Epithelial cell of prostate (primary cell): ENCODE results near the gene CFAP119.

ENCODE experiments used
- DNase-seq: peaks from one replicate; pipeline ENCODE4 v3.0.0-alpha.2; 2011; ENCODE audit warnings: low read depth, low spot score
- H3K27ac ChIP-seq: fragments of 450-650 bp; 2 replicates; pipeline ENCODE4 v1.5.1; 2017; ENCODE audit warnings: mild to moderate bottlenecking

Gene CFAP119

DNA sequence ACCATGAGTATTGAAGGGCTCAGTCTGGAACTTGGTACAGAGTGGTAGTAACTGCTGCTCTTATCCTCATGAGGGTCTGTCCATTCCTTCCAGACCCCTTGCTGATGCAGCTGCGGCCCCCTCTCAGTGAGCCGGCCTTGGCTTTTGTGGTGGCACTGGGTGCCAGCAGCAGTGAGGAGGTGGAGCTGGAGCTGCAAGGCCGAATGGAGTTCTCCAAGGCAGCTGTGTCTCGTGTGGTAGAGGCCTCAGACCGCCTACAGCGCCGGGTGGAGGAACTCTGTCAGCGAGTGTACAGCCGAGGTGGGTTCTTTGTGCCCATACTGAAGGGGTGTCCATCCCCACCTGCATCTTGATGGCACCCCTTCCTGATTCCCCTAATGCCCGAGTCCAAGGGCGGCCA is 2.2 kb upstream of the CFAP119 start:
- no peak for DNase-seq
- H3K27ac ChIP-seq: no peak overlapping the region

DNA sequence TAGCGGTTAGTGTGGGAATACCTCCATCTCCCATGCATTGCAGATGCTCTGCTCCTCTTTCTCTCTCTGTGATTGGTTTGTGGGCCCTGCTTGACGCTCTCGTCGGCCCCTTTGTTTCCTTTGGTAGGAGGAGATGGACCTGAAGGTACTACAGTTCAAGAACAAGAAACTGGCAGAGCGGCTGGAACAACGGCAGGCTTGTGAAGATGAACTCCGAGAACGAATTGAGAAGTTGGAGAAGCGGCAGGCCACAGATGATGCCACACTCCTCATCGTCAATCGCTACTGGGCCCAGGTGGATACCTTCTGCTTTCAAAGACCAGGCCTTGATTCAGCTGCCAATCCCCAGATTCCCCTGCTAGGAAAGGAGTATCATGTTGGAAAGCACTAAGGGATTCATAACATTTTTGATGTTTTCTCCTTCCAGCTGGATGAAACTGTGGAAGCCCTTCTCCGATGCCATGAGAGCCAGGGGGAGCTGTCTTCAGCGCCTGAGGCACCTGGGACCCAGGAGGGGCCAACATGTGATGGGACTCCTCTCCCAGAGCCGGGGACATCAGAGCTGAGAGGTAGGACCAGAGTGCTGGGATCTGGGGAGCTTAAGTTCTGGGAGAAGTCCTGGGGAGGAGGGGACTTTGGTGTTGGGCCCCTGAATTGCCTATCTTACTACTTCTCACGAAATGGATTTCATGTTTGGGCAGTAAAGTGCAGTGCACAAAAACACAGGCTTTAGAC is 1.3 kb upstream of the CFAP119 start:
- peak overlapping the region; percentile 63 for H3K27ac ChIP-seq
- no peak for DNase-seq

DNA sequence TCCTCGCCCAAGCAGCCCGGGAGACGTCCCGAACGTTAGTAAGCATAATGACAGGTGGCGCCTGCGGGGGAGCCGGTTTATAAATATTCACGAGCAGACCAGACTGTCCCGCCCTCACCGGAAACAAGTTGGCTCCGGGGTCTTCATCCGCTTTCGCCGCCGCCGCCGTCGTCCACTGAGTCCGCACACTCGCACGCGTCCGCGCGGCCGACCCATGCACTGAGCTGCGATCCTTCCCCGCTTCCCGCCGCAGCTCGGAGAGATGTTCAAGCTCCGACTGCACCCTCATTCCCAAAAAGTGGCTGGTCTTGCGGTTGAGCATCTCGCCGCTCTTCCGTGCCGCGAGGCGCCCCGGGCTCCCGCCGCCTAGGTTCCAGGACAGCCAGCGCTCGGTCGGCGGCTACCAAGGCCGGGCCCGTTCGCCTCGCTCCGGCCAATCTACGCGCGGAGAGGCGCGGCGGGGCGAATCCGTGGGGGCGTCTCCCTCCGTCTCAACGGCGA is 385 bp downstream of the CFAP119 start:
- DNase-seq: no peak
- peak overlapping the region; percentile 63 for H3K27ac ChIP-seq

DNA sequence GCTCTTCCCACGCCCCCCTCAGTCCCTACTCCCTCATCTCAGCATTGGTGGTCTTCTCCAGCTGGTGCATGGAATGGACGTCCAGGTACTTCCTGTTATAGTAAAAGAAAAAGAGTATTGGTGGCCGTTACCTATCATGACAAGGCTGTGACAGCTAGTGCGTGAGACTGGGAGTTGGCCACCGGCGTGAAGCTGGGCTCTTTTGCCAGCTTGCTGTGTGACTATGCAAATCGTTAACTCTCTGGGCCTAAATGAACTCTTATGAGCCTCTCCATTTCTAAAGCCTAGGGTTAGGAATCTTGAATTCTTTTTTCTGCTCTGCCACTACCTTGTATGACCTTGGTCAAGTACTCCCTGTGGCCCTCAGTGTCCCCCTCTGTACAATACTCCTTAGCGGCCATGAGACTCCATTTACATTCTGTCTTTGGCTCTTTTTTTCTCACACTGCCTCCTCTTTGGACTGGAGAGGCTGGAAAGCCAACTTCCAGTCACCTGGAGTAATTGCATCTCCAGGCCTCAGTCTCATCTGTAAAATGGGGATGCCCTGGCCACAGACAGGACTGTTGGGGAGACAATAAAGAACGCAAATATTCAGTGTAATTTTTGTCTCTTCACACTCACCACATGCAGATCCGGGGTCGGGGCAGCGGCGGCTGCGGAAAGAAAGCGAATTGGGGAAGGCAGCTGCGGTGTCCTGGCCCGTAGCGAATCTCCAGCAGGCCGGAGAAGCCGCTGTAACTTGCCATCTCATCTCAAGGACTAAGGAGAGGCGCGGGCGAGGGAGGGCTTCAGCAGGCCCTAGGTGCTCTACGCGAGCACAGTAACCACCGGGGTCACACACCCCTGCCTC is 1.1 kb downstream of the CFAP119 start:
- no peak for DNase-seq
- H3K27ac ChIP-seq: peak overlapping the region; percentile 63

DNA sequence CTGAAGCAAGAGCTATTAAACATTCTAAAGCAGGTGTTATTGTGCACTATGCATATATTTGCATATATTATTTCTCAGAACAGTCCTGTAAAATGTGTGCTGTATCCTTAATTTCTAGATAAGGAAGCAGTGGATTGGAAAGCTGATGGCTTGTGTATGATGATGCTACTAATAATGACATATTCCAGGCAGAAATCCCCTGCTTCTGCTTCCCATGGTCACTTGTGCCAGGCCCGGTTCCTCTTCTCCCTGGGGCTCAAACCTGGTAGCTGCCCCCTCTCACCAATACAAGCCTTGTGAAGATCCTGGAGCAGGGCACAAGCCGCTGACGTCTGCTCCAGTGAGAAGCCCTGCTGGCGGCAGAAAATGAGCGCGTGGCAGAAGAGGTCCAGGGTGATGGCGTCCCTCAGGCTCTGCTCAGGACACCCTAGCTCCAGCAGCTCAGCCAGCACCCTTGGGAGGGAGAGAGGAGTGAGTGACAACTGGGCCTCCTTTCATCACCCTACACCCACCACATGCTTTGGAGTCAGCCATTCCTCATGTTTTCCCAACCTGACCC is 1.8 kb downstream of the CFAP119 start:
- no peak overlapping the region for H3K27ac ChIP-seq
- no peak for DNase-seq

DNA sequence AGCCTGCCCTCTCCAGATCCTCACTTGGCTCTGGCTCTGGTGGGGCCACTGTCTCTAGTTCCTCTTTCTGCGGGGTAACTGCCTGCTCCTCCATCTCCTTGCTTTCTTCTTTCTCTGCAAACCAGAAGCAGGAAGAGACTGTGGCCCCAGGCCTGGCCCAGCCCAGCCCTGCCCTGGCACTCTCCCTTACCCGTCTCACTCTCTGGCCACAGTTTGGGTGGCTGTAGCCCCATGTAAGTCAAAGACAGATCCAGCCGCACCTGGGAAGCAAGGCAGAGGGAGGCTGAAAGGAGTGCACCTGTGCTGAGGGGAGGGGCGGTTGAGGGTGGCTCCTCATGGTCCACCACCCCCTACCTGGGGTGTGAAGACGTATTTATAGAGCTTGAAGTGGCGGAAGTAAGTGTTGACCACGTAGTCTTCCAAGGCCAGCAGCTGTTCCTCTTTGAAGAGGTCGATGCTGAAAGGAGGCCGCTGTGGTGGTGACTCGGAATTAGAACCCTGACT is 2.8 kb downstream of the CFAP119 start:
- DNase-seq: no peak
- H3K27ac ChIP-seq: no peak overlapping the region

DNA sequence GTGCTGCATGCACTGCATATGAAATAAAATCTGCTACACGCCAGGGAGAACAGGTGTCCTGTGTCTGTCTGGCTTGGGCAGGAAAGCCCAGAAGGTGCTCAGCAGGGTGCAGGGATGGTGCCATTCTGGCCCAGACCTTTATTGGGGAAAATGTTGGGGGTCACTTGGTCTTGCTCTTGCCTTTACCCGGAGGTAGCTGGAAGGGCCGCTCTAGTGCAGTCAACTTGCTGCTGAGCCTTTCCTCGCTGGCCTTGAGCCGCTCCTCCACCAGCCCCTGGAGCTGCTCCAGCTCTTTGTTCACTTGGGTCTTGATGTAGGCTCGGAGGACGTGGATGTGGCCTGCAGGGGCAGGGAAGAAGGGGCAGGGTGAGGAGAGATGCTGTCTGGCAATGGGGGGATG is 4.5 kb downstream of the CFAP119 start:
- H3K27ac ChIP-seq: no peak overlapping the region
- DNase-seq: no peak

DNA sequence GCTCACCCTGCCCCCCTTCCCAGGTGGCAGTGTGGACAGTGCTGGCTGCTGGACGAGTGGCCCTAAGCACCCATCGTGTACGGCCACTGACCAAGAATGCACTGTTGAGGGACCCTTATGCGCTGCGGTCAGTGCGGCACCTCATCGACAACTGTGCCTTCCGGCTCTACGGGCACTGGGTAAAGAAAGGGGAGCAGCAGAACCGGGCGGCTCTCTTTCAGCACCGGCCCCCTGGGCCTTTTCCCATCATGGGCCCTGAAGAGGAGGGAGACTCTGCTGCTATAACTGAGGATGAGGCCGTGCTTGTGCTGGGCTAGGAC is 5.1 kb downstream of the CFAP119 start:
- H3K27ac ChIP-seq: no peak overlapping the region
- DNase-seq: no peak

DNA sequence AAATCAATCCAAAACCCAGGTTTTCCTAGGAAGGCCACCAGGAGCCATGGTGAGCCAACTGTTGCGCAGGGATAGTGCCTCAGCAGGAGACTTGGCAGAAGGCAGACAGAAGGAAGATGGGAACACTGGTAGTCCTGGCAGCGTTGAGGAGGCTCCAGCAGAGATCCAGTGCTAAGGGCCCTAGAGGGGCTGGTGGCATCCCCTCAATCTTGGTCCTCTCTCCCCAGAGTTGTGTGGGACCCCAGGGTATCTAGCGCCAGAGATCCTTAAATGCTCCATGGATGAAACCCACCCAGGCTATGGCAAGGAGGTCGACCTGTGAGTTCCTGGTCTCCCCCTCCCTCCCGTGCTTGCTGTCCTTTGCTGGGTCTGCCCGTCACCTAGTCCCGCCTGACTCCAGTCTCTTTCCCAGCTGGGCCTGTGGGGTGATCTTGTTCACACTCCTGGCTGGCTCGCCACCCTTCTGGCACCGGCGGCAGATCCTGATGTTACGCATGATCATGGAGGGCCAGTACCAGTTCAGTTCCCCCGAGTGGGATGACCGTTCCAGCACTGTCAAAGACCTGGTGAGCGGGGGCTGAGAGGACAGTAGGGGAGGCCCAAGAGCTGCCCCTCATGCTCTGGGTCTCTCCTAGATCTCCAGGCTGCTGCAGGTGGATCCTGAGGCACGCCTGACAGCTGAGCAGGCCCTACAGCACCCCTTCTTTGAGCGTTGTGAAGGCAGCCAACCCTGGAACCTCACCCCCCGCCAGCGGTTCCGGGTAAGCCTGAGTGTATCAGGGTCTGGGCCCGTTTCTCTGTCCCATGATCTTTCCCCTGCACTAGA is 5.7 kb downstream of the CFAP119 start:
- H3K27ac ChIP-seq: no peak overlapping the region
- no peak for DNase-seq

DNA sequence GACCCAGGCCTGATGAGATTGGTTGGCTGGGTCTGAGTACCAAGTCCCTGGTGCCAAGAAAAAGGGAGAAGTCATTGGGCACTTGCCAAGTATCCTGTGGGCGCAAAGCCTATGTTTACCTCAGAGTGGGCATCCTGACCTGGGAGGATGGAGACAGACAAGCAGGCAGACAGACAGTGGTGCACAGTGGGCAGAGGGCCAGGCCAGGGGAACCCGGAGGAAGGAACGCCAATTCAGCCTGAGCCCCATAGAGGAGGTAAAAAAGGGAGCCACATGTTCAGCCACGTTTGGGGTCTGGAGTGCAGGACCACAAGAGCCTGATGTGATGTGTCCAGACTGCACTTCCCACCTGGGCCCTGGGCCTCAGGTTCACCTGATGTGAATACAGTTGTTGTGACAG is 8.3 kb downstream of the CFAP119 start:
- H3K27ac ChIP-seq: no peak overlapping the region
- DNase-seq: no peak

DNA sequence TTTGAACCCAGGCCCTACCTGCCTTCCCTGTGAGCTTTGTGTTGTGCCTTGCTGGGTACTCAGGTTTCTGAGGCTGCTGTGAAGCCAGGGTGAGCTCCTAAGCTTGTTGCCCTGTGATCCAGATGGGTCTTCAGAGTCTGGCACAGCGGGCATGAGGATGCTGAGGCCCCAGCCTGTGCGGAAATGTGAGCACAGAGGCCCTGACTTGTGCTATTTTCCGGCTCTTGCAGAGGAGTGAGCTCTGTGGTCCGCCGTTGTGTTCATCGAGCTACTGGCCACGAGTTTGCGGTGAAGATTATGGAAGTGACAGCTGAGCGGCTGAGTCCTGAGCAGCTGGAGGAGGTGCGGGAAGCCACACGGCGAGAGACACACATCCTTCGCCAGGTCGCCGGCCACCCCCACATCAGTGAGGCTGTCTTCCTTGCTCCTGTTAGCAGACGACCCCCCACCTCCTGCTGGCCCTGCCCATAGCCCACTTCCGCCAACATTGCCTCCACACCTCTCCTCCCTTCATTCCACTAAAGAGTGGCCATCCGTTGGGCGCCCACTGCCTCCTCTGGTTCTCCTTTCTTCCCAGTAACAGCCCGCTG is 10.9 kb downstream of the CFAP119 start:
- no peak overlapping the region for H3K27ac ChIP-seq
- no peak for DNase-seq

DNA sequence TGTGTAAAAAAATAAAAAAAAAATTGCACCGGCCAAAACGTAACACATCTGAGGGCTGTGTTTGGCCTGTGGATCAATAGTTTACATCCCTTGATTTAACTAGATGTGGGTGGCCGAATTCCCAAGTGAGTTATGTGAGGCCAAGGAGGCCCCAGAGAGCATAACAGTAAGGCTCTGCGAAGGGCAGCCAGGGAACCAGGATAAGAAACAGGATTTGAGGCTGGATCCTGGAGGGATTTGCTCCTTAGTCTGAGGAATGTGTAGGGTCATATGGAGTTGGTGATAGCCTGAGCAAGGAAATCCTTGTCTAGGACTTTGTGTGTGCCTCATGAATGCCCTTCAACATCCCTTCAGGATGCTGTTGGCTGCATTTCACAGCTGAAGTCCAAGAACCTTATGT is 11.7 kb downstream of the CFAP119 start:
- DNase-seq: no peak
- H3K27ac ChIP-seq: no peak overlapping the region

DNA sequence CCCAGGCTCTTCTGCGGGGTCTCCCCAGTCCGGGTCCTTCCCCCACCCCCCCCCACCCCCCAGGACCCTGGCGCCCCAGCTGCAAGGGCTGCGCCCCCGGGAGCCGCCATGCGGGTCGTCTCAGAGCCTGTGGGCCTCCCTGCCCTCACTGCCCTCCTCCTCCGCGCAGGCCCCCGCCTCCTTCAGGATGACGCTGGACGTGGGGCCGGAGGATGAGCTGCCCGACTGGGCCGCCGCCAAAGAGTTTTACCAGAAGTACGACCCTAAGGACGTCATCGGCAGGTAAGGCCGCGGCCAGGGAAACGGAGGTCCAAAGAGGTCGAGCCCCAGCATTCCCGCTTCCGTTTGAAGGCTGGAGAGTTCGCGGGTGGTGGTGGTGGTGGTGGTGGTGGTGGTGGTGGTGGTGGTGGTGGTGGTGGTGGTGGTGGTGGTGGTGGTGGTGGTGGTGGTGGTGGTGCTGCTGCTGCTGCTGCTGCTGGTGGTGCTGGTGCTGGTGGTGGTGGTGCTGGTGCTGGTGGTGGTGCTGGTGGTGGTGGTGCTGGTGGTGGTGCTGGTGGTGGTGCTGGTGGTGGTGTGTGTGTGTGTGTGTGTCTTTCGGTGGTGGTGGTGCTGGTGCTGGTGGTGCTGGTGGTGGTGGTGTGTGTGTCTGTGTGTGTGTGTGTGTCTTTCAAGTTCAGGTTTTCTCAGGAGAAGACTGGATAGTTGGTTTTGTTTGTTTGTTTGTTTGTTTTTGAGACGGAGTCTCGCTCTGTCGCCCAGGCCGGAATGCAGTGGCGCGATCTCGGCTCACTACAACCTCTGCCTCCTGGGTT is 13.0 kb downstream of the CFAP119 start:
- no peak for DNase-seq
- H3K27ac ChIP-seq: peak overlapping the region; percentile 69

DNA sequence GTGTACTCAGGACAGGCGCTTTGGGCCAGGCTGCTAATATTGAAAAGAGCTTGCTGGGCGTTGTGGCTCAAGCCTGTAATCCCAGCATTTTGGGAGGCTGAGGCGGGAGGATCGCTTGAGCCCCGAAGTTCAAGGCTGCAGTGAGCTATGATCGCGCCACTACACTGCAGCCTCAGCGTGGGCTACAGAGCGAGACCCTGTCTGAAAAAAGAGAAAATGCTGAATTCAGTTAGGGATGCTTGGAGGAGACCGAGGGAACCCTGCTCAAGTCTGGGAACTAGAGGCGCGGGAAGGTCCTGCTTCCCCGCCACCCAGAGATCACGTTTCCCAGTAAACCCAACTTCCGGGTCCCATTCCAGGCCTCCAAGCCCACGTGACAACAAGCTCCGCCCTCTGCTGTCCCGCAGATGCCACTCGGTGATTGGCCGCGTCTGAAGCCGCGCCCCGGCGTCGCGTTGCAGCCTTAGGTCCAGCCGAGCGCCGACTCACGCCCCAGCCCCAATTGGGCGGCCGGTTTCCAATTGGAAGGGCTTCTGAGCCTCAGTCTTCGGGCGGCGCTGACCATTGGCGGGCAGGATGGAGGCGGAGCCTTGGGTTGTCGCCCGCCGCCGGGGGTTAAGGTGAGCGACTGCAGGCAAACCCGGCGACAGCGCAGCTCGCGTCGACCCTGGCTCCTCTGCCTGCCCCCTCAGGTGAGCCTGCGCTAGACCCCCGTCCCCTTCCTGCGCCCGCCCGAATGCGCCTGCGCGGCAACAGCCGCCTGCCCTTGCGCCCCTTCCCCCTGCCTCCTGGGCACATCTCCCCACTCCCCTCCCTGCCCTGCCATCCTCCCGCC is 13.8 kb downstream of the CFAP119 start, which contains the start of gene PHKG2:
Gene PHKG2 (plus strand): TSS at position 627 of the 835 bp plus-strand sequence. CDS start 396 bp downstream, outside the sequence.
- H3K27ac ChIP-seq: peak within 1 kb of the TSS; percentile 69
- peak; percentile 94 for DNase-seq

DNA sequence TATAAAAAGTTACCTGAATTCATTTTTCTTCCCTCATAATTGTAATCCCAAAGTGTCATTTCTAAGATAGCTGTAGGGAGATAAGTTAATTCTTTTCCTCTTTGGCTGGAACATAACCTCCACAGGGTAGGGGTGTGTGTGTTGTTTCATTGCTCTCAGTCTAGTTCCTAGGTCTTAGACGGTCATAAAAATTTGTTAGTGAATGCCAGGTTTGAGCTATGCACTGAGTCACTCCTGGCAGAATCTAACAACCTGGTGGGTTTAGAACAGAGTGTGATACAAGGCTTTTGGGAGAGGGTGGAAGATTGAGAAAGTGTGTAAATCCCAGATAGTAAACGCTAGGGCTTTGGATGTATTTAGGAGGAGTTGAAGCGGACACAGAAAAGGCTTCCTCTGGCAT is 14.5 kb downstream of the CFAP119 start:
- peak; percentile 16 for DNase-seq
- peak overlapping the region; percentile 69 for H3K27ac ChIP-seq

DNA sequence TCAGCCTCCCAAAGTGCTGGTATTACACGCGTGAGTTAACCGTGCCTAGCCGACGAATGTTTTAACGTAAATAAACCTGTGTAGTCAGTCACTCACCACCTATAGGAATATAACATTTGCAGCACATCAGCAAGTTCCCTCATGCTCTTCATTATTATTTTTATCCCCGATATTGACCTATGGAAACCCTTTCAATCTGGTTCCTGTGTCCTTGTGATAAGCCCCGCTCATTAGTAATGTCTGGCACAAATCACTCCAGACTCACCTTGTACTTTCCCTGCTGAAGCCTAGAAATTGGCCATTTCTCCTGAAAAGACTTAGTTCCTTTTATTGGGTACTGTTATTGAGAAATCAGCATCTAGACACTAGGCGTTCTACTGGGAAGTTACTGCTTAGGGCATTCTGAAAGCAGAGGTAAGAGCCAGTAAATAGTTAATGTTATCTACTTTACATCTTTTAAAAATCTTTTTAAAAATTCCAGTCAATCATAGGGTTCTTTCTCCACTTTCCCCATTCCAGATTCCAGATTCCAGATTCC is 15.2 kb downstream of the CFAP119 start:
- no peak for DNase-seq
- peak overlapping the region; percentile 69 for H3K27ac ChIP-seq

DNA sequence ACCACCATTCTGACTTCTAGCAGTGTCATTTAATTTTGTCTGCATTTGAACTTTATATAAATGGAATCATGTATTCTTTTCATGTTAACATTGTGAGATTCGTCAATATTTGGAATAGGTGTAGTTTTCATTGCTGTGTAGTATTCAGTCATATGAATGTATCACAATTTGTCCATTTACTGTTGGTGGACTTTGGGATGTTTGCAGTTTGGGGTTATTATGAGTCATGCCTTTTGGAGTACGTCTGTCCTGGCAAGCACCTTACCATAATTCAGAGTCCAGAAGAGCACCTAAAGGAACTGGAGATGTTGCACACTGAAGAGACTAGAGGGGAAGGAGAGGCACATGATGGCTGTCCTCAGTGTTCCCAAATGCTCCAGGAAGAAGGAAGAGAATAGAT is 16.8 kb downstream of the CFAP119 start:
- DNase-seq: no peak
- peak overlapping the region; percentile 100 for H3K27ac ChIP-seq

DNA sequence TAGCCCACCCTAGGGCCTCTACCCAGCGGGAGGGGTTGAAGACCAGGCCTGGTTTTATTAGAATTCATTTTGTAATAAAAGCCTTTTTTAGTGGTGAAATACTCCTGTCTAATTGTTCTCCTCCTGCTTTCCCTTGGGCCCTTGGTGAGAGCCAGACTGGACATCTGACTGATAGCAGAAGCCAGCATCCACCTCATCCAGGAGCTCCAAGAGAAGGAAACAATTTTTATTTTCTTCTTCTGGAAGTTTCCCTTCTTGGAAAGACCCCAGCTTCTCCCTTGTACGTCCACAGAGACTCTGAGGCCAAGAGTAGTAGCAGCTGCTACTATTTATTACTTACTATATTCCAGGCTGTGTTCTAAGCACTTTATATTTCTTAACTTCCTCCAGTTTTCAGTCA is 17.7 kb downstream of the CFAP119 start:
- peak overlapping the region; percentile 100 for H3K27ac ChIP-seq
- DNase-seq: no peak
